ENCODE data around the gene GPR160.

GRCh38 chr3:170108955-170109354 lies 71.2 kb downstream of the GPR160 start:
- TF ChIP-seq EZH2 (IDR thresholded peaks at IDR 0.05; ENCODE audit: low read length, unreplicated experiment), result no peak
- TF ChIP-seq CTCF (conservative IDR thresholded peaks at IDR 0.05; ENCODE audit: low read depth, low read length), result no peak
- no peak for TF ChIP-seq EZH2phosphoT487 (IDR thresholded peaks at IDR 0.05; ENCODE audit: borderline replicate concordance, low read length)

Measured in PC-3 (cell line).